ENCODE results near the gene OR4C6. TPM values are rescaled to one million over a fixed set of nuclear protein-coding genes. Genes with fewer than 3 reads are reported as not detected.

OR4C6 gene
- total RNA-seq, 1 donor, result 0.21 TPM

Other genes starting within 250 kb of the OR4C6 start
- gene OR4C15, start 107.7 kb upstream of the OR4C6 start, total RNA-seq, result not detected
- gene OR4C16, start 90.1 kb upstream of the OR4C6 start, total RNA-seq, result not detected
- not detected for gene OR4C11, start 54.6 kb upstream of the OR4C6 start, total RNA-seq
- gene OR4P4, start 27.1 kb upstream of the OR4C6 start, total RNA-seq, result not detected
- gene OR4S2, start 13.9 kb upstream of the OR4C6 start, total RNA-seq, result not detected
- gene OR5D13, start 111.2 kb downstream of the OR4C6 start, total RNA-seq, result not detected
- gene OR5D14, start 133.4 kb downstream of the OR4C6 start, total RNA-seq, result not detected
- gene OR5L1, start 149.2 kb downstream of the OR4C6 start, total RNA-seq, result not detected
- gene OR5D18, start 157.4 kb downstream of the OR4C6 start, total RNA-seq, result not detected
- not detected for gene OR5L2, start 165.0 kb downstream of the OR4C6 start, total RNA-seq
- gene OR5D16, start 176.6 kb downstream of the OR4C6 start, total RNA-seq, result not detected
- gene TRIM51, start 221.1 kb downstream of the OR4C6 start, total RNA-seq, result not detected

Data from mononuclear cell (primary cell).